ENCODE measurements around the gene PPP1R12B.

GRCh38 chr1:202596638-202597037 is 248.1 kb downstream of the PPP1R12B start:
- no peak for TF ChIP-seq CTCF (IDR thresholded peaks at IDR 0.05)
- no peak for TF ChIP-seq EP300 (IDR thresholded peaks at IDR 0.05)
